GM18526 (cell line): ENCODE results near the gene PPP1R9B.

Experiments used
- POLR2A ChIP-seq: IDR thresholded peaks from 3 replicates; pipeline ENCODE4 v1.6.1; 2011; ENCODE audit not compliant: insufficient read length; ENCODE audit errors: extremely low read depth

PPP1R9B gene

GRCh38 chr17:50181144-50181543, 30.7 kb upstream of the PPP1R9B start:
- TF ChIP-seq POLR2A = no peak

GRCh38 chr17:50180620-50181019, 30.1 kb upstream of the PPP1R9B start:
- TF ChIP-seq POLR2A = no peak

GRCh38 chr17:50180111-50180510, 29.6 kb upstream of the PPP1R9B start:
- no peak for TF ChIP-seq POLR2A

DNA sequence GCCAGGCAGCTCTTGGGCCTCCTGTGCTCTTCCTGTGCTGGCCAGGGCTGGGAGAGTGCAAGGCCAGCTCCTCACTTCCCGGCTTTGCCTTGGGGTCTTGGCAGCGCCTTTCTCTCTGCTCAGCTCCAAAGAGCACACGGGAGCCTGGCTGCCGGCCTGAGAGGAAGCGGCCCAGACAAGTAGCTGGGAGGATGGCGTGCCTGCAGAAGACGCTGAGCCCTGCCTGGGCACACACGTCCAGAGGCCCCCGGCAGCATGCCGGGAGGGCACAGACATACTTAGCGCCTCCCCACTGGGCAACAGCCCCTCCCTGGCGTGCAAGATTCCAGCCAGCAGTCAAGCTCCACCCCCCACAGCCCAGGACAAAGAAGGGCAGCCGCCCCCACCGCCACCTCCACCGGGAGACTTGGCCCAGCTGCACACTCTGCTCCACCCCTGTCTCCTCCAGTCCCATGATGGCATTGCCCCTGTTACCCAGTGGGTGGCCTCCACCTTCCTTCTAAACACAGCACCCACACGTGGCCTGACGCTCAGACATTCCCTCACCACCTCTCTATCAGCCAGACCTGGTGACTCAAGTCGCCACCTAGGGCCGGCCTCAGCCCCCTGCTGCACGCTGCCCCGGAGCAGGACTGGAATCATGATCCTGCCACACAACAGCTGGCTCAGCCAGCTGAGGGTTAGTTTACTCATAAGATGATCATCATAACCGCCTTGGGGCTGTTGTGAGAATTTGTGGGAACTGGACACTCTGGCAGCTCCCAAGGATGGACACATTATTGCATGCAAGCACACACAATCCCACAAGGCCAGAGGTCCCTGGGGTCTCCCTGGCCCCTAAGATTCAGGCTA, 27.7 kb upstream of the PPP1R9B start:
- TF ChIP-seq POLR2A = no peak

- no peak for TF ChIP-seq POLR2A
Observed at GRCh38 chr17:50177476-50177875, 27.0 kb upstream of the PPP1R9B start.

DNA sequence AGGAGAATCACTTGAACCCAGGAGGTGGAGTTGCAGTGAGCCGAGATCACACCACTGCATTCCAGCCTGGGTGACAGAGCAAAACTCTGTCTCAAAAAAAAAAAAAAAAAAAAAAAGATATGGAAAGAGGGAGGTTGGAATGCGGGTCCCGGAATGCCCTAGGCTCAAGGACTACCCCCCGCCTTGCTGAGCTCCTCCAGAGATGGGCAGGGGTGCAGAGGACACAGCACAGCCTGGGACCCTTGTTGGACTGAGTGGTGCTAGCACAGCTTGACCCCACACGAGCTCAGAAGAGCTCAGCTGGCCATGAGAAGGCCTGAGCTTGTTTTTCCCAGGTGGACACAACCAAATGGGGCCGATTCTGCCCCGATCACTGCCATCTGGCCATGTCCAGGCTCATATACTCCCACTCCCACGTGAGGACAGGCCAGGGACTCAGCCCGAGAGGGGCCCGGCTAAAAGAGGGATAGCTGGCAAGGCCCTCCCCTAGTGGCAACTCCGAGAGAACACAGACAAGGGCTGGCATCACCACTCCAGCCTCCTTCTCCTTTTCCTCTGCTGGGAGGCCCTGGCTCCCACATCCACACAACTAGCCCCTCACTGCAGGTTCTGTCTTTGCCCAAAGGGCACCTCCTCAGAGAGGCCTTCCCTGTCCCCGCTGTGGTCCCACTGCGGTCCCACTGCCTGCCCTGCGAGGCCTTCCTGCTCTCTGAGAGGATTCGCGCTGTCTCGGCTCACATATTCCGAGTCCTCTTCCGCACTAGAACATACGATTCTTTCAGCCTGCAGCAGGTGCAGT, 26.3 kb upstream of the PPP1R9B start:
- TF ChIP-seq POLR2A = no peak

DNA sequence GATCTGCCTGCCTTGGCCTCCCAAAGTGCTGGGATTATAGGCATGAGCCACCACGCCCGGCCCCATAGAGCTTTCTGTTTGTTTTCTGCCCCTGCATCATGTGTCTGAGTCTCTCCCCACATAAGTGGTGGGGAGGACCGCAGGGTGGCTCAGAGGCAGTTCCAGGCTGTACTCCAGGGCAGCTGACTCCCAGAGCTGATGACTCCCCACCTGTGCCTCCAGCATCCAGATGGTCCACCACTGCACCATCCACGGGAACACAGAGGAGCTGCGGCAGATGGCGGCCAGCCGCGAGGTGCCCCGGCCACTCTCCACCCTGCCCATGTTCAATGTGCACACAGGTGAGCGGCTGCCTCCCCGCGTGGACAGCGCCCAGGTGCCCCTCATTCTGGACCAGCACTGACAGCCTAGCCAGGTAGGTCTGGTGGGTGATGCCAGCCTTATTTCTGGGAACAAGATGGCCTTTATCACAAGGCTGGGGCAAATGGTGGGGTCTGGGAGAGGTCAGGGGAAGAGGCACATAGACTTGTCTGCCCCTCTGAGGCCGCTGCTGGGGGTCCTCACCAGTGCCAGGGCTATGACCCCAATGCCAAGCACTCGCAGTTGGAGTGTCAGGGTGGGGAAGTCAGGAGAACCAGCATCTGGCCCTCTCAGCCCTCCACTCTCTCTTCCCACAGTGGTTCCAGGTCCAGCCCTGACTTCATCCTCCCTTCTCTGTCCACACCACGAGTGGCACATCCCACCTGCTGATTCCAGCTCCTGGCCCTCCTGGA, 24.7 kb upstream of the PPP1R9B start:
- no peak for TF ChIP-seq POLR2A

GRCh38 chr17:50174444-50174843, 24.0 kb upstream of the PPP1R9B start:
- no peak for TF ChIP-seq POLR2A

- no peak for TF ChIP-seq POLR2A
Observed at GRCh38 chr17:50173335-50173941, 23.0 kb upstream of the PPP1R9B start.

- no peak for TF ChIP-seq POLR2A
Observed at GRCh38 chr17:50172936-50173334, 22.5 kb upstream of the PPP1R9B start.

- no peak for TF ChIP-seq POLR2A
Observed at GRCh38 chr17:50172130-50172529, 21.7 kb upstream of the PPP1R9B start.

DNA sequence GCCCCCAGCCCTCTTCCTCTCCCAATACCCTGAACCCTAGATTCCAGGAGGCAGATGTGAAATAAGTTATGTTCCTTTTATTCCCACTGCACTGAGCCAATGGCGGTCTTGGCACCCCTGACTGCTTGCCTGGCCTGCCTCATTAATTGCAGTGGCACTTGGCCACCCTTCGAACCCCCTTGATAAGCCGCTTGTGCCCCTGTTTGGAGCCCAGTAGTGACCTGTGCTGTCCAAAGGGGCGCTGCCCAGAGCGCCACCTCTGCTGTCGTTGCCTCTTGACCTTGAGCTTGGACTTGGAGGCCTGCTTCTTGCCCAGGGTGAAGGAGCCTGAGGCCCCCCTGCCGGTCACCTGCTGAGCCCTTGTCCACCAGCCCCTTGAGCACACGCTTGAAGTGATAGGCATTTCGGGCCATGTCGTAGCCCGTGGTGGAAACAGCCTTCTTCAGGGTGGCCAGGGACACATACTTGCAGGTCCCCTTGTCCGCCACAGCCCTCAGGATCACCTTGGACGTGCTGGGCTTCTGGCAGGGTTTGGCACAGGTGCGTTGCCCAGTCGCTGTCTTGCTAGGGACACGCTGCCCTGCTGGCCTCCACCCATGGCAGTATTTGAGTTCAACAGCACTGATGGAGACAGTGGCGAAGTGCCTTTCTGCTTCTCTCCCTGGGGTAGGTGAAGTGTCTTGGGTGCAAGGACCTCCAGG, 21.0 kb upstream of the PPP1R9B start:
- no peak for TF ChIP-seq POLR2A

DNA sequence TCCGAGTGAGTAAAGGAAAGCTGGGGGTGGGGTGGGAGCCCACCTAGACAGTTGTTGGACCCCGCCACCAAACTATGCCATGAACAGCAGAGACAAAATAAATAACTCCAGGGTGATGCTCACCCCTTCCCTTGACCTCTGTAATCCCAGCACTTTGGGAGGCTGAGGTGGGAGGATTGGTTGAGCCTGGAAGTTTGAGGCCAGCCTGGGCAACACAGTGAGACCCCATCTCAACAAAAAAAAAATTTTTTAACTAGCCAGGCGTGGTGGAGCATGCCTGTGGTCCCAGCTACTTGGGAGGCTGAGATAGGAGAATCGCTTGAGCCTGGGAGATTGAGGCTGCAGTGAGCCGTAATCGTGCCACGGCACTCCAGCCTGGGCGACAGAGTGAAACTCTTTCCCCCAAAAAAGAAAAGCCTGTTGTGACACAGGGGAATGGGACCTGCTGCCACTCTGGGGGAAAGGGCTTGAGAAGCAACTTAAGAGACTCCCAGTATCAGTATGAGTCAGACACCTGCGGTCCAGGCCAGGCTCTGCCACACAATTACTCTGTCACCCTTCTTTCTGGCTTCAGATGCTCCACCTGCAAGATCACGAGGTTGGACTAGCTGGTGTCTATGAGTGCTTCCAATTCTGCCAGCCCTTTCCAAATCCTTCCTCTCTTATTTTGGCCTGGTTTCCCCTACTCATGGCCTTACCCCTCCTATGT, 20.3 kb upstream of the PPP1R9B start:
- no peak for TF ChIP-seq POLR2A
